WTC11 (cell line): ENCODE results near the gene SPRR2D.

Experiments
- MXD4 ChIP-seq: fragments of 250-450 bp; sonication (Bioruptor Pico); IDR thresholded peaks from 2 replicates; pipeline ENCODE4 v1.8.0; 2021; ENCODE audit warnings: mild to moderate bottlenecking, moderate library complexity, borderline replicate concordance
- NFYB ChIP-seq: sonication (generic); formaldehyde crosslinking; conservative IDR thresholded peaks from 2 replicates; pipeline ENCODE4 v1.8.0; 2022; ENCODE audit warnings: low read depth, missing genetic modification reagents
- SP1 ChIP-seq: sonication (generic); formaldehyde crosslinking; conservative IDR thresholded peaks from 2 replicates; pipeline ENCODE4 v1.8.1; 2022; ENCODE audit warnings: missing genetic modification reagents
- TCF7 ChIP-seq: sonication (generic); formaldehyde crosslinking; IDR thresholded peaks from 2 replicates; pipeline ENCODE4 v1.8.0; 2022; ENCODE audit warnings: mild to moderate bottlenecking, low read depth, missing genetic modification reagents, moderate library complexity
- ZNF121 ChIP-seq: sonication (generic); formaldehyde crosslinking; IDR thresholded peaks from 2 replicates; pipeline ENCODE4 v1.8.0; 2023; ENCODE audit warnings: missing genetic modification reagents
- ZNF138 ChIP-seq: sonication (generic); formaldehyde crosslinking; conservative IDR thresholded peaks from 2 replicates; pipeline ENCODE4 v1.8.1; 2022; ENCODE audit warnings: mild to moderate bottlenecking, moderate library complexity, missing genetic modification reagents
- TF ChIP-seq, protein P1 (sequence below): sonication (generic); formaldehyde crosslinking; IDR thresholded peaks from 2 replicates; pipeline ENCODE4 v1.8.0; 2022; ENCODE audit warnings: mild to moderate bottlenecking, missing genetic modification reagents
- TF ChIP-seq, protein P2 (sequence below): fragments of 200-600 bp; IDR thresholded peaks from 2 replicates; pipeline ENCODE4 v1.8.0; 2022; ENCODE audit warnings: antibody characterized with exemption
- TF ChIP-seq, protein P3 (sequence below): sonication (generic); formaldehyde crosslinking; IDR thresholded peaks from 2 replicates; pipeline ENCODE4 v1.8.1; 2023; ENCODE audit warnings: mild to moderate bottlenecking, missing genetic modification reagents, moderate library complexity
- TF ChIP-seq, protein P4 (sequence below): sonication (generic); formaldehyde crosslinking; IDR thresholded peaks from 2 replicates; pipeline ENCODE4 v1.8.1; 2023; ENCODE audit warnings: mild to moderate bottlenecking, missing genetic modification reagents, borderline replicate concordance
- TF ChIP-seq, protein P5 (sequence below): sonication (generic); formaldehyde crosslinking; IDR thresholded peaks from 2 replicates; pipeline ENCODE4 v1.8.1; 2022; ENCODE audit warnings: mild to moderate bottlenecking, missing genetic modification reagents, moderate library complexity, borderline replicate concordance
- TF ChIP-seq, protein P6 (sequence below): sonication (generic); formaldehyde crosslinking; IDR thresholded peaks from 2 replicates; pipeline ENCODE4 v1.8.1; 2022; ENCODE audit warnings: low read depth, mild to moderate bottlenecking, moderate library complexity, missing genetic modification reagents, borderline replicate concordance

DNA sequence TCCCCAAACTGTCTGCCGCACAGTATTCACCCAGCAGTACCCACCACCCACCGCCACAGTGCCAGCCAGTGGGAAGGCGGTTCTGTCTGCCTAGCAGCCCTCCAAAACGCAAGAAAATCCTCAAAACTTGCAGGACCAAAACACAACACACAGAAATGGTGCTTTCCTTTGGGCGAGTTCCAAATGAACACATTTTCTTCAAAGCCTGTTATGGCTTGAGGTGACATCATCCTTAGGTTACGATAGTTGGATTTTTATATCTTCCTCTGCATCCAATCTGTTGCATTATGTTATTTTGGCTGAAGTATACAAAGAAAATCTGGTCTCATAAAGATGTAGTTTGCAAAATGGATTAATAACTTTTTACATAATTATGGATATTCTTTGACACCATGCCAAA lies 47.7 kb downstream of the SPRR2D start:
- TF ChIP-seq, protein P1, sequence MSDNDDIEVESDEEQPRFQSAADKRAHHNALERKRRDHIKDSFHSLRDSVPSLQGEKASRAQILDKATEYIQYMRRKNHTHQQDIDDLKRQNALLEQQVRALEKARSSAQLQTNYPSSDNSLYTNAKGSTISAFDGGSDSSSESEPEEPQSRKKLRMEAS (CRISPR knock-in tag), result no peak
- TF ChIP-seq, protein P2, sequence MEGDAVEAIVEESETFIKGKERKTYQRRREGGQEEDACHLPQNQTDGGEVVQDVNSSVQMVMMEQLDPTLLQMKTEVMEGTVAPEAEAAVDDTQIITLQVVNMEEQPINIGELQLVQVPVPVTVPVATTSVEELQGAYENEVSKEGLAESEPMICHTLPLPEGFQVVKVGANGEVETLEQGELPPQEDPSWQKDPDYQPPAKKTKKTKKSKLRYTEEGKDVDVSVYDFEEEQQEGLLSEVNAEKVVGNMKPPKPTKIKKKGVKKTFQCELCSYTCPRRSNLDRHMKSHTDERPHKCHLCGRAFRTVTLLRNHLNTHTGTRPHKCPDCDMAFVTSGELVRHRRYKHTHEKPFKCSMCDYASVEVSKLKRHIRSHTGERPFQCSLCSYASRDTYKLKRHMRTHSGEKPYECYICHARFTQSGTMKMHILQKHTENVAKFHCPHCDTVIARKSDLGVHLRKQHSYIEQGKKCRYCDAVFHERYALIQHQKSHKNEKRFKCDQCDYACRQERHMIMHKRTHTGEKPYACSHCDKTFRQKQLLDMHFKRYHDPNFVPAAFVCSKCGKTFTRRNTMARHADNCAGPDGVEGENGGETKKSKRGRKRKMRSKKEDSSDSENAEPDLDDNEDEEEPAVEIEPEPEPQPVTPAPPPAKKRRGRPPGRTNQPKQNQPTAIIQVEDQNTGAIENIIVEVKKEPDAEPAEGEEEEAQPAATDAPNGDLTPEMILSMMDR, result no peak
- TF ChIP-seq ZNF138 (CRISPR knock-in tag), result no peak
- no peak for TF ChIP-seq MXD4 (CRISPR knock-in tag)
- no peak for TF ChIP-seq TCF7 (CRISPR knock-in tag)
- TF ChIP-seq, protein P3, sequence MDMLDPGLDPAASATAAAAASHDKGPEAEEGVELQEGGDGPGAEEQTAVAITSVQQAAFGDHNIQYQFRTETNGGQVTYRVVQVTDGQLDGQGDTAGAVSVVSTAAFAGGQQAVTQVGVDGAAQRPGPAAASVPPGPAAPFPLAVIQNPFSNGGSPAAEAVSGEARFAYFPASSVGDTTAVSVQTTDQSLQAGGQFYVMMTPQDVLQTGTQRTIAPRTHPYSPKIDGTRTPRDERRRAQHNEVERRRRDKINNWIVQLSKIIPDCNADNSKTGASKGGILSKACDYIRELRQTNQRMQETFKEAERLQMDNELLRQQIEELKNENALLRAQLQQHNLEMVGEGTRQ (CRISPR knock-in tag), result no peak
- TF ChIP-seq, protein P4, sequence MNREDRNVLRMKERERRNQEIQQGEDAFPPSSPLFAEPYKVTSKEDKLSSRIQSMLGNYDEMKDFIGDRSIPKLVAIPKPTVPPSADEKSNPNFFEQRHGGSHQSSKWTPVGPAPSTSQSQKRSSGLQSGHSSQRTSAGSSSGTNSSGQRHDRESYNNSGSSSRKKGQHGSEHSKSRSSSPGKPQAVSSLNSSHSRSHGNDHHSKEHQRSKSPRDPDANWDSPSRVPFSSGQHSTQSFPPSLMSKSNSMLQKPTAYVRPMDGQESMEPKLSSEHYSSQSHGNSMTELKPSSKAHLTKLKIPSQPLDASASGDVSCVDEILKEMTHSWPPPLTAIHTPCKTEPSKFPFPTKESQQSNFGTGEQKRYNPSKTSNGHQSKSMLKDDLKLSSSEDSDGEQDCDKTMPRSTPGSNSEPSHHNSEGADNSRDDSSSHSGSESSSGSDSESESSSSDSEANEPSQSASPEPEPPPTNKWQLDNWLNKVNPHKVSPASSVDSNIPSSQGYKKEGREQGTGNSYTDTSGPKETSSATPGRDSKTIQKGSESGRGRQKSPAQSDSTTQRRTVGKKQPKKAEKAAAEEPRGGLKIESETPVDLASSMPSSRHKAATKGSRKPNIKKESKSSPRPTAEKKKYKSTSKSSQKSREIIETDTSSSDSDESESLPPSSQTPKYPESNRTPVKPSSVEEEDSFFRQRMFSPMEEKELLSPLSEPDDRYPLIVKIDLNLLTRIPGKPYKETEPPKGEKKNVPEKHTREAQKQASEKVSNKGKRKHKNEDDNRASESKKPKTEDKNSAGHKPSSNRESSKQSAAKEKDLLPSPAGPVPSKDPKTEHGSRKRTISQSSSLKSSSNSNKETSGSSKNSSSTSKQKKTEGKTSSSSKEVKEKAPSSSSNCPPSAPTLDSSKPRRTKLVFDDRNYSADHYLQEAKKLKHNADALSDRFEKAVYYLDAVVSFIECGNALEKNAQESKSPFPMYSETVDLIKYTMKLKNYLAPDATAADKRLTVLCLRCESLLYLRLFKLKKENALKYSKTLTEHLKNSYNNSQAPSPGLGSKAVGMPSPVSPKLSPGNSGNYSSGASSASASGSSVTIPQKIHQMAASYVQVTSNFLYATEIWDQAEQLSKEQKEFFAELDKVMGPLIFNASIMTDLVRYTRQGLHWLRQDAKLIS, result no peak
- TF ChIP-seq, protein P5, sequence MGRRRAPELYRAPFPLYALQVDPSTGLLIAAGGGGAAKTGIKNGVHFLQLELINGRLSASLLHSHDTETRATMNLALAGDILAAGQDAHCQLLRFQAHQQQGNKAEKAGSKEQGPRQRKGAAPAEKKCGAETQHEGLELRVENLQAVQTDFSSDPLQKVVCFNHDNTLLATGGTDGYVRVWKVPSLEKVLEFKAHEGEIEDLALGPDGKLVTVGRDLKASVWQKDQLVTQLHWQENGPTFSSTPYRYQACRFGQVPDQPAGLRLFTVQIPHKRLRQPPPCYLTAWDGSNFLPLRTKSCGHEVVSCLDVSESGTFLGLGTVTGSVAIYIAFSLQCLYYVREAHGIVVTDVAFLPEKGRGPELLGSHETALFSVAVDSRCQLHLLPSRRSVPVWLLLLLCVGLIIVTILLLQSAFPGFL, result no peak
- TF ChIP-seq NFYB (CRISPR knock-in tag), result no peak
- TF ChIP-seq SP1, result no peak
- no peak for TF ChIP-seq ZNF121 (CRISPR knock-in tag)
- TF ChIP-seq, protein P6, sequence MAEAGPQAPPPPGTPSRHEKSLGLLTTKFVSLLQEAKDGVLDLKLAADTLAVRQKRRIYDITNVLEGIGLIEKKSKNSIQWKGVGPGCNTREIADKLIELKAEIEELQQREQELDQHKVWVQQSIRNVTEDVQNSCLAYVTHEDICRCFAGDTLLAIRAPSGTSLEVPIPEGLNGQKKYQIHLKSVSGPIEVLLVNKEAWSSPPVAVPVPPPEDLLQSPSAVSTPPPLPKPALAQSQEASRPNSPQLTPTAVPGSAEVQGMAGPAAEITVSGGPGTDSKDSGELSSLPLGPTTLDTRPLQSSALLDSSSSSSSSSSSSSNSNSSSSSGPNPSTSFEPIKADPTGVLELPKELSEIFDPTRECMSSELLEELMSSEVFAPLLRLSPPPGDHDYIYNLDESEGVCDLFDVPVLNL (CRISPR knock-in tag), result no peak
